Measurements from ENCODE around the gene NDUFV3.
"Not testable (repeated sequence)": the region's sequence is repeated elsewhere in the genome, so short reads cannot be mapped to it uniquely, and the experiment has no call there.

The NDUFV3 gene

DNA sequence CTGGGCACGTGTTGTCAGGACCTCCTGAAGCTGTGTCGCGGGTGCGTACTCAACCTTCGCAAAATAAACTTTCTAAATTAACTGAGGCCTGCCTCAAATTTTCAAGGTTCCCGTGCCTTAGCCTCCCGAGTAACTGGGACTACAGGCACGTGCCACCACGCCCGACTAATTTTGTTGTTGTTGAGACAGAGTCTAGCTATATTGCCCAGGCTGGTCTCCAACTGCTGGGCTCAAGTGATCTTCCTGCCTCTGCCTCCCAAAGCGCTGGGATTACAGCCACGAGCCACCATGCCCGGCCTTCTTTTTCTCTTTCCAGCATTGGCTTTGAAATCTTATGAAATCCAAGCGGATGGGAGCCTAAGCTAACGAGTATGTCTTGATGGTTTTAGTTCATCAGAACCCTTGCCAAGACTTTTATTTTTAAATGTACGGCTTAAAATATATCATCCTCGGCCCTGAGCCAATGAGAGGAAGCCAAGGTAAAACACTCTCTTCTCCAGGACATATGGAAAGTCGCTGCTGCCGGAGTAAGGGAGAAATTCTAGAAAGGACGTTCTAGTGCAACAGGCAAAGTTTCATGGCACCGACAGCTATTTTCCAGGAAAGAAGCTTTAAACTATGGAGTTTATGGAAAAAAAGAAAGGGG is 45.0 kb downstream of the NDUFV3 start:
- no peak for DNase-seq

DNA sequence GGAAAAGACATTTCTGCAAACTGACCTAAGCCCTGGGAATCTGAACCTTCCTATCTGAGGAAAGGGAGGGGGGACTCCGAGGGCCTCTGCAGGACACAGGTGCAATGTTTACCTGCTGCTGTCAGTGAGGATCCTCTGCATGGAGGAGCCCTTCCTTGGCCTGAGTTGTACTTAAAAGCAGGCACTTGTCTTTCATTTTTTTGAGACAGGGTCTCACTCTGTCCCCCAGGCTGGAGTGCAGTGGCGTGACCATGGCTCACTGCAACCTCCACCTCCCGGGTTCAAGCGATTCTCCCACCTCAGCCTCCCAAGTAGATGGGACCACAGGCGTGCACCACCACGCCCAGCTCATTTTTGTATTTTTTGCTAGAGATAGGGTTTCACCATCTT is 45.5 kb downstream of the NDUFV3 start:
- not testable (repeated sequence) for DNase-seq

DNA sequence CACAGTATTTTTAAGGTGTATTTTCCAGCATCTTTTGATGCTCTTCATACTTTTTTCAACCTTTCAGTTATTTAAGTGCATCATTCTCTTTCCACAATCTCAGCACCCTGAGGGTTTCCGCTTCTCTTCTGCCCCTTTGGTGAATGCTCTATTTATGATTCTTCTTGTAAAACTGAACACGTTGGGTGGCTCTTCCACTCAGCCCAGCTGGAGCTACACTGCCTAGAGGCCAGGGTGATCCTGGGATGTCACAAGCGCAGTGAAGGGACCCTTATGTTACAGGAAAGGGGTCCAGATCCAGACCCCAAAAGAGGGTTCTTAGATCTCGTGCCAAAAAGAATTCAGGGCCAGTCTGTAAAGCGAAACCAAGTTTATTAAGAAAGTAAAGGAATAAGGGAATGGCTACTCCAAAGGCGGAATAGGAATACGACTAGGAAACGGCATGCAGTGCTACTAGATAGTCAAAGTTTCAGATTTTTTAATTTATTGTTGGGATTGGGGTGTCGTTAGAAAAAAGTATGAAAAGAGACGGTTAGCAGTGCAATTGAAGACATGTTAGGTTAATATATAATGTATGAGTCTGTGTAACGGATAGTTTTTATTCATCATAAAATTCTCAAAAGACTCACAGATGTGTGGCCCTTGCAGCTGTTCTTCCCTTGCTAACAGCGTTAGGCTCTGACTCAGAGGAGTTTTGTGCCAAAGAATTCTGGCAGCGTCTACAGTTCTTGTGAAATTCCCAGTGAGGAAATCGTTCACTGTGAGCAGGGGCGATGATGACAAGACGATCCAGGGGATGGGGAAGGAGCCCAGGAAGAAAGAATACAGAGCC is 46.7 kb downstream of the NDUFV3 start:
- DNase-seq = no peak

DNA sequence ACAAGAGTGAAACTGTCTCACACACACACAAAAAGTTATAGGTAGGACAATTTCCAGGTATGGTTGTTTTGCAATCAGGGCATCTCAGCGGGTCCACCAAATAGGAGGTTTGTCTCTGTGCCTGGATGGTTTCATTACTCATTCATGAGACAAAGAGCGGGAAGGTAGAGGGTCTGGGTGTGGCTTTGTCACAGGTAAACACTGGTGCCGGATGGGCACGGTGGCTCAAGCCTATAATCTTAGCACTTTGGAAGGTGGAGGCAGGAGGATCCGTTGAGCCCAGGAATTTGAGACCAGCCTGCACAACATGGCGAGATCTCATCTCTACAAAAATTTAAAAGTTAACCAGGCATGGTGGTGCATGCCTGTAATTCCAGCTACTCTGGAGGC is 48.6 kb downstream of the NDUFV3 start:
- DNase-seq = no peak

DNA sequence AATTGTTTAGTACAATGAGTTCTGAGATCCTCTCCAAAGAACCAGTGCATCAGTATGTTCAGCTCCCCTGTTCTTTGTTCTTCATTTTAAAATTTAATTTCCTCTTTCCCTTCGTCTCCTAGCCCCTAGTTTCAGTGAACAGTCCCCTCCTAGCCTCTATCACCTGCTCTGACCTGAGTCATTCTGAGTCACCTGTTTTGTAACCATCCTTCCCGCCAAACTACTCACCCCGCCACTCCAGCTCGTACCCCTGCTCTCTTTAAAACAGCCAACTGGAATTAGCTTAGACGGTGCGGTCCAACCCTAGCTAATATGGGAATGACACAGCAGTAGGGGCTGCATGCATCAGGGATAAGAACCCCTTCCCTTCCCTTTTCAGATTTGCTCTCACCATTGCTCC is 49.1 kb downstream of the NDUFV3 start:
- DNase-seq = no peak

DNA sequence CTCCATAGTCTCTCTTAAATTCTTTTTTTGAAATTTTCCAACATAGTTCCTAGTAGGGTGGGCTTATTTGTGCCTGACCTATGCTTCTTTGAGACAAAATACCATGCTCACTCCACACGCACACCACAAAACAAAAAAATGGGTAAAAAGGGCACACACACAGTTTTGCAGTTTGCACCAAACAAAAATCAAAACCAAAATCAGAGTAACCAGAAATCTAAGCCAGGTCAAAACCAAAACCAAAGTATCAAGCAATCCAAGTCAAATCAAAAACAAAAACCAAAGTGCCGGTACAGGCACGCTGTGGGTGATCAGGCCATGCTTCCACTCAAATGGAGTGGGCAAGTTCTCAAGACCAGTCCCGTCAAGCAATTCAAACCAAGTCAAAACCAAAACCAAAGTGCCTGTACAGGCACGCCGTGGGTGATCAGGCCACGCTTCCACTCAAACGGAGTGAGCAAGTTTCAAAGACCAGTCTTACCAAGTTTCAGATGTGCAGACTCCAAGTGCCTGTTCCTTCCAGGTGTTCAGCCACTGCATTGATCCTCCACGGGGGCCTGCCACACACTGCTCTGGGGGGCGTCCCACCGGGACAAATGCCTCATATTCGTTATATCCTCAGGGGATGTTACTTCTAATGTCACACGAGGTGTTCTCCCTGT is 56.1 kb downstream of the NDUFV3 start:
- DNase-seq = not testable (repeated sequence)

DNA sequence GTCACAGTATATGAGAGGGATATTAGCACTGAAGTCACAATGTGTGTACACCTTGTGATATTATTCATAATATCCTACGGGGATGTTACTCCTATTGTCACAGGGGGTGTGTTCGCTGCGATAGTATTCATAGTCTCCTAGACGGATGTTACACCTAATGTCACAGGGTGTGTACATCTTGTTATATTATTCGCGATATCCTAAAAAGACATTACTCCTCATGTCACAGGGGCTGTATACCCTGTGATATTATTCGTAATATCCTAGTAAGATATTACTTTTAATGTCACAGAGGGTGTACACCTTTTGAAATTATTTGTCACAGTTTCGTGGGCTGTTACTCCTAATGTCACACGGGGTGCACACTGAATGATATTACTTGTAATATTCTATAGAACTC is 58.1 kb downstream of the NDUFV3 start:
- DNase-seq = not testable (repeated sequence)

DNA sequence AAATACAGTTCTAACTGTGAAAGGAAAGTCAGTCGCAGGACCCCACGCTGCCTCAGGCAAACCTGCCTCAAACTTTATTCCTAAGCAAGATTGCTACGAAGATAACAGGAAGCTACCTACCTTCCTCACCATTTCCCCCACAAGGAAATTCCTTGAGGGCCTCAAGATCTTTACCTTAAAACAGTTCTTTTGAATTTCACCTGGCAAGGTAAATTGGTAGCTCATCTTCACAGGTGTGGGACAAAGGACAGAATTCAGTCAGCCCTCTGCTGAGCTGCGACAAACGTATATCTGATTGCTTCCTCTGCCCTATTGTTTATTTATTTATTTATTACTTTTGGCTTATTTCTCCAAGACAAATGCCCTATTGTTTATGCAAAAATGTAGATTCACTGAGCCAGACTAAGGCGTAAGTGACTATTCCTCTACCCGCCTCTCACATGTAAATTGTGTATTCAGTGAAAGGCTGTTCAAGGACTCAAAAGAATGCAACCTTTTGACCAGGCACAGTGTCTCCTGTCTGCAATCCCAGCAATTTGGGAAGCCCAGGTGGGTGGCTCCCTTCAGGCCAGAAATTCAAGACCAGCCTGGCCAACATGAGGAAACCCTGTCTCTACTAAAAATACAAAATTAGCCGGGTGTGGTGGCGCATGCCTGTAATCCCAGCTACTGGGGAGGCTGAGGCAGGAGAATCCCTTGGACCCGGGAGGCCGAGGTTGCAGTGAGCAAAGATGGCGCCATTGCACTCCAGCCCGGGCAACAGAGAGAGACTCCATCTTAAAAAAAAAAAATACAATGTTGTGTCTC is 63.9 kb downstream of the NDUFV3 start:
- DNase-seq = no peak

DNA sequence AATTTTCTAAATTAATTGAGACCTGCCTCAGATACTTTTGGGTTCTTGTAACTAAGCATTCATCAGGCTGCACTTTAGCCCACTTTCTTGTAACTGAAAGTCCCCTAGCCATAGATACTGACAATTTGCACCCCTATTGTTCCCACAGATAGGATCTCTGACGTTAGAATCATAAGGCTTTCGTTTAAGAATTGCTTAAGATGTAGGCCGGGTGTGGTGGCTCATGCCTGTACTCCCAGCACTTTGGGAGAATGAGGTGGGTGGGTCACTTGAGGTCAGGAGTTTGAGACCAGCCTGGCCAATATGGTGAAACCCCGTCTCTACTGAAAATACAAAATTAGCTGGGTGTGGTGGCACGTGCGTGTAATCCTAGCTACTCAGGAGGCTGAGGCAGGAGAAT is 65.0 kb downstream of the NDUFV3 start:
- DNase-seq = not testable (repeated sequence)

DNA sequence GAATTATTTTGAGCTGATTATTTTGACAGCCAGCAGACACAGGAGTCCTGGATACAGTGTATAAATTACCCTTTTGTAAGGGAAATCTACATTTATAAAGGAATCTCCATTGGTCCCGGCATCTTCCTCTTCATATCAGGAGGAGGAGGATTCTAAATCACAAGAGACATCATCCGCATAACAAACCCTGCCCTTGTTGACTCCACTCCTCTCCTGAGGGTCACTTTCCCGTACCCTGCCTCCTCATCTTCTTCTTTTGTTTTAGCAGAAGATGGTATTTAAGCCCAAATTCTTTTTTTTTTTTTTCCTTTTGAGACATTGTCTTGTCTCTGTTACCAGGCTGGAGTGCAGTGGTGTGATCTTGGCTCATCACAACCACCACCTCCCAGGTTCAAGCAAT is 66.6 kb downstream of the NDUFV3 start:
- DNase-seq = no peak

DNA sequence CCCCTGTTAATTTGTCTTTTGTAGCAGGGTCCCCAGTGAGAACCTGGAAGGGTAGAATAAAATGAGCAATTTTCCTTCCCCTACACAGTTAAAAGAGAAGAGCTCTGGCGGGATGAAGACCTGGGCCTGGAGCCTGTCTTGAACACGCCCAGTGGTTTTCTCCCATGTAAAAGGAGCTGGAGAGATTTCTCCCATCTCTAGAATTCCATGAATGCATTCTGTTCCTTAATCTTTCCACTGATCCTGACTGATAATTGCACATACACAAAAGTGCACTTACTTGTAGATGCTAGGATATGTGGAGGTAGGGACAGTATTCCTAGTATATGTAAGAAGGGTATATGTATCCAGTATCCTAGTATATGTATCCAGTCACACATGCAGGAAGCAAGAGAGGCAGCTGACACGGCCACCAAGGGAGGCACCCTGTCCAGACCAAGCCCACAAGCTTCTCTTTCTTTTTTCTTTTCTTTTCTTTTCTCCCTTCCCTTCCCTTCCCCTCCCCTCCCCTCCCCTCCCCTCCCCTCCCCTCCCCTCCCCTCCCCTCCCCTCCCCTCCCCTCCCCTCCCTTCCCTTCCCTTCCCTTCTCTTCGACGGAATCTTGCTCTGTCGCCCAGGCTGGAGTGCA is 69.4 kb downstream of the NDUFV3 start:
- DNase-seq = no peak

Data from NCI-H82 (cell line).